RPMI7951 (cell line): ENCODE measurements around the gene TMEM273. TPM values are rescaled to one million over a fixed set of nuclear protein-coding genes. Genes with fewer than 3 reads are reported as not detected.

ENCODE experiments used
- DNase-seq: peaks from one replicate; pipeline ENCODE4 v3.0.0-alpha.2; 2012; ENCODE audit warnings: low read depth
- total RNA-seq: library from RNA; depleted of rRNA; stranded (reverse); fragments of >200 nt; shearing (Covaris generic); gene quantifications from 2 replicates; pipeline ENCODE4 v1.2.3, GENCODE V29; 2014

The TMEM273 gene
- total RNA-seq, 1 experiment from 2014 or later = not detected

DNA sequence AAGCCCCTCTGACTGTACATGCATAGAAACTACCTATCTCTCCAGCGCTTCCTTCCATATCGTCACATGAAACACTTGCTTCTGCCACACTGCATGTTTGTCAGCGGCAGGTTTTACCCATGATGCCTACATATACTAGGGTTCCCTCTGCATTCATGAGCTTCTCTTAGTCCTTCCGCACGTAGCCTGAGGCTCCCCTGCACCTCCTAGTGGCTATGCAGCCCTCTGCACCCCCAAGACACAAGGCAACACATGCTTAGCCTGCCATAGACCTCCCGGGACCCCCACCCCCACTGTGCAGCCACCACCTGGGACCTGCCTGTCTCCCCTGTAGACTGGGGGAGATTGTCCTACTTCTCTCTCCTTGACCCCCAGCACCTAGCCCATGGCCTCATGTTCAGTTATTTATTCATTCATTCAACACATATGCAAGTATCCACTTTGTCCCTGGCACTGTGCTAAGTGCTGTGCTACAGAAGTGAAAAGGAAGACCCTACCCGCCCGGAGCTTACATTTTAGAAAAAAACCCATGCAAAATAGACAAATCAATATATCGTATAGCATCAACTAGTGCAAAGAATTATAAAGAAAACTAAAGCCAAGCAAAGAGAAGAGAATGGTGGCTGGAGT, 23.5 kb downstream of the TMEM273 start:
- DNase-seq = no peak

DNA sequence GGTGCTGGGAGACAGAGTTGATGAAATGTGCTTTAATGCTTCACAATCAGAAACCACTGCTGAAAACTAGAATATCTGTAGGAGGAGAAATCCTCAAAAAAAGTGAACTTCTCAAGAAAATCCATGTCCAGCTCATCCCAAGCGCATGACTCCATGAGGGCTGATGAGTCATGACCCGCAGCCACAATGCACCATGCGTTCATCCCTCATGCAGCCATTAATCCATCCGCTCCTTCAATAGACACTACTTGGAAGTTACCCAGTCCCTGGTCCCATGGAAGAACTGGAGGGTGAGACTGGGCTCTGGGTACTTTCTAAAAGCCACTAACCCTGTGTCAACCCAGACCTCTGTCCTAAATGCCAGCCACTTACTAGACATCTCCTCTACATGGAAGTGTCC, 24.4 kb downstream of the TMEM273 start:
- peak; percentile 83 for DNase-seq

DNA sequence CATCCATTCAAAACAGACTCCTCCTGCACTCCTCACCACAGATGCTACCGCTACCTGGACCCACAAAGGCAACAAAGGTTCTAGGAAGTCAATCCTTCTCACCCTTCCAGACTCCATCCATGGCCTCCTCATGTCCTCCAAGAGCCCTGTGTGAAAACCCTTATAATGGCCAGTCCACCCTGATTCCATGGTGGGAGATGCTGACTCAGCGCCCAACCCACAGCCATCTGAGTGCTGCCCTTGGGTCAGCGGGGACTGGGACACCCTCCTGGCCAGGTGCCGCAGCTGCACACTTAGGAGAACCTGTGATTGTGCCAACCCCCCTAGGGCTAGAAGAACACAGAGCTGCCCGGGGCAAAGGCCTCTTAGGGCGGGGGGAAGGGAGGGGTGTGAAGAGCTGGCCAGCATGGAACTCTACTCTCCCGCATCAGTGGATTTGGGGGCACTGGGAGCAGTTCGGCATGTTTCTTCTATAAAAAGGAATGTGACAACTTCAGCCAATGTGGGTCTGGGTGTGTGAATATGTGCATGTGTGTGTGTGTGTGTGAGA, 25.4 kb downstream of the TMEM273 start:
- DNase-seq = no peak

- no peak for DNase-seq
Observed at GRCh38 chr10:49162063-49162462, 26.1 kb downstream of the TMEM273 start.

GRCh38 chr10:49161411-49161997, 26.7 kb downstream of the TMEM273 start:
- DNase-seq = peak; percentile 66

- DNase-seq = no peak
Observed at GRCh38 chr10:49160814-49161213, 27.4 kb downstream of the TMEM273 start.

- no peak for DNase-seq
Observed at GRCh38 chr10:49160110-49160509, 28.1 kb downstream of the TMEM273 start.

DNA sequence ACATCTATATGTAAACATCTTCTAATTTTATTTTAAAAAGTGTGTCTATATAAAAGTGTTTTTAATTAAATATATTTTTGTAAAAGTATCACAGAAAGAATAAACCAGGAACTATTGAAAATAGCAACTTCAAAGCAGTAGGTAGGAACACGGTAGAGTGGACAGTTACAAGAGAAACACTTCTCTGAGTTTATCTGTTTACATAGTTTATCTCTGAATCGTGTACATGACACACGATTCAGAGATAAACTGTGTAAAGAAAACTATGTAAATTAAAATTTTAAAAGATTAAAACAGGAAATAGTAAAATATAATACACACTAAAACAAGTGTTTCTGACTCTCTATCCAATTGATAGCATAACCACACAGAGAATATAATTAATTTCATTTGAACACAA, 29.3 kb downstream of the TMEM273 start:
- no peak for DNase-seq

DNA sequence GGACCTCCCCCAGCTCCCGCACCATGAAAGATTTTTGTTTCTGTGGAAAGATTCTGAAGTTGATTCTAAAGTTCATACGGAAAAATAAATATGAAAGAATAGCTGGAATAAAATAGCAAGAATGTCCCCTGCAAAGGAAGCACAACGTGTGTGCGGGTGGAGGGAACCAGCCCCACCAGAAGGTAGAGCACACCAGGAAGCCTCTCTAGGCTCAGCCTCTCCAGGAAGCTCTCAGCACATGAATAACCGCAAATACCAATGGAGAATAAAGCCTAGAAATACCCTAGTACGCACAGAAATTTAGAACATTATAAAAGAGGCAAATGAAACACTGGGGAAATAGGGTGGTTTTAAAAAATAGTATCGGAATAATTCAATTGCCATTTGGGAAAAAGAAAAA, 29.8 kb downstream of the TMEM273 start:
- DNase-seq = no peak

GRCh38 chr10:49157229-49157628, 31.0 kb downstream of the TMEM273 start:
- no peak for DNase-seq

DNA sequence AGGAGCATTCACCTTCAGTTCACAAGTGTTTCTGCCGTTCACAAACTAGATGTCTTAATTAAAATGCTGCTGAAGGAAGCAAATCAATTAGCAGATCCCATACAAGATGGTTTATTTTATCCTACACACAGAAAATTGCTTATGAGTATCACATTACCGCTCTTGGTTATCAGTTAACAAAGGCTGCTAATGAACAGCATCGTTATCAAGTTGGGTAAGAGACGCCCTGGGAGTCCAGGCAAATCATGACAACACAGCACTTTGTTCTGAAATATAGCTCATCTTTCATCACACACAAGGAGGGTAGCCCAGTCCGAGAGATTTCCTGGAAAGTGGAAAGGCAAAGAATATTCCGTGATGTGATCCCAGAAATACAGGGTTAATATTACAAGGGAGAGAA, 33.5 kb downstream of the TMEM273 start:
- no peak for DNase-seq

- DNase-seq = peak; percentile 29
Observed at GRCh38 chr10:49153971-49154370, 34.2 kb downstream of the TMEM273 start.

- DNase-seq = no peak
Observed at GRCh38 chr10:49153115-49153514, 35.1 kb downstream of the TMEM273 start.

DNA sequence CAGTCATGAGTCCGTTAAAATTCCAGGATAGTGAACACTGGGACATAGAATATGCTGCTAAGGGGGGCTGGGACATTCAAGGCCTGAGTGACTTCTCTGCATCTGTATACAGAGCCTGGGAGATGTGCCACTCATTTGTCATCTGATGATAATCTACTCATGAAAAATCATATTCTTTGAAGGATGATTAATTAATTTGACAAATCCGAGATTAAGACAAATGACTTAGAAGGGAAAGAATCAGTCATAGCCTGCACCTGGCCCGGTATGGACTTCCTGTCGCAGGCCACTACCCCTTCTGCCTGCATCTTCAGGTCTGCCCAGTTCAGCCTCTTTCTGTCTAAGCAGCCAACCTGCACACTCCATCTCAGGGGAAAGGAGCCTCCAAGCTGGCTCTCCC, 35.5 kb downstream of the TMEM273 start:
- DNase-seq = no peak

GRCh38 chr10:49152037-49152436, 36.2 kb downstream of the TMEM273 start:
- no peak for DNase-seq

DNA sequence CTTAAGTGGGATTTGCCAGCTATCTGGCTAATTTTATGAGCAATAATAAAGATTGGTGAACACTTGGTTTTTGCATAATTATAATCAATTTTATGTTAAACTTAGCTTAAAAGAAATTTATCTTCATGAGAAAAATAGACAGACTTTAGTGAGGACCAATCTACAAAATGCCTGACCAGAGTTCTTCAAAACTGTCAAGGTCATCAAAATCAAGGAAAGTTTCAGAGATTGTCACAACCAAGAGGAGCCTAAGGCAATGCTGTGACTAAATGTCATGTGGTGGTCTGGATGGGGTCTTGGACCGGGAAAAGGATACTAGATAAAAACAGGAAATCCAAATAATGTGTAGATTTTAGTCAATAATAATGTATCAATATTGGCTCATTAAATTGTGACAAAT, 36.7 kb downstream of the TMEM273 start:
- no peak for DNase-seq

DNA sequence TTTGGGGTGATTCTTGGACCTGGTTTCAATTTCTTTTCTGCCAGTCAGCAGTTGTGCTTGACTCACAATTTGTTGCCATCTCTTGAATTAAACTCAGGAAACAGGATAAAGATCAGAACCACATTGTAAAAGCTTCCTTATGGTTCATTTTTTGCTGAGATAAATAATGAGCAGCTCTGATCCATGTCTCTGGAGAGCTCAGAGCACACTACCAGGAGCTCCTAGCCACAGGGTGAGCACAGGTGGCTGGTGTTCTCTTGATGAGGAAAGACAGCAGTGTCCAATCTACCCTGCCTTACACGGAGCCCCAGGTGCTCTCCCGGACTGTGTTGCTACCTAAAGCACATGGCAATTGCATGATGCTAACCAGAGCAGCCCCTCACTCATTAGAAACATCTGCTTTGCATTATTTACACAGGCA, 37.2 kb downstream of the TMEM273 start:
- no peak for DNase-seq

DNA sequence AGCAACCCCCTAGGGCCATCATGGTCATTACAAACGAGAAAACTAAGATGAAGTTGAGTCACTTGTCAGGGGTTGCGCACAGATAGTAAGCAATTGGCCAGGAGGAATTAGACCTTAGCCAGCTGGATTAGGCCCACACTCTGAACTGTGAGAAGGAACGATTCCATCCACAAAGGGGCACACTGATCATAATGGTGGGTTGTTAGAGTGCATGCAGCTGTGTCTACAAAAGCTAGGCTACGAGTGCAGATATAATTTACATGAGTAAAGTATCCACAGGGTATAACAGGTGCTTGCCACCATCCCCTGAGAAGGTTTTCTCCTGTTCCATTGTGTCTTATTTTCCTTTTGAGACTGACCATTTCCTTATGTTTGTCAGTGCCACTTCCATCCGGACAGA, 37.8 kb downstream of the TMEM273 start:
- DNase-seq = peak; percentile 33

DNA sequence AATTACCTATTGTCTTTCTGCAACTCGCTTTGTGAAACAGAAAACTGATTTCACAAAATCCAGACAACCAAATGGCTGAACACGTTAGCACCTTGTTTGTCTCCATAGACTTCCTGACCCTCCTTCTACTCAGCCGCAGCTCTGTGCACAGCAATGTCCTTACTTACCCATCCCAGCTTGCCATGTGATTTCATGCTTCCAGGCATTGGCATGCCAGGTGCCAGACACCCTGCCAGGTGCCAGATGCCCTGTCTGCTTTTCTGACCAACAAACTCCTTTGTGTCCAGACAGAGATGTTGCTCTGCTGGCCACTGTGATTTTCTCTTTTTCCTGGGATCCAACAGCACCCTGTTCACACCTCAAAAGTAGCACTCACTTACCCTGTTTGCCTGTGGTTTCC, 38.3 kb downstream of the TMEM273 start:
- DNase-seq = no peak

DNA sequence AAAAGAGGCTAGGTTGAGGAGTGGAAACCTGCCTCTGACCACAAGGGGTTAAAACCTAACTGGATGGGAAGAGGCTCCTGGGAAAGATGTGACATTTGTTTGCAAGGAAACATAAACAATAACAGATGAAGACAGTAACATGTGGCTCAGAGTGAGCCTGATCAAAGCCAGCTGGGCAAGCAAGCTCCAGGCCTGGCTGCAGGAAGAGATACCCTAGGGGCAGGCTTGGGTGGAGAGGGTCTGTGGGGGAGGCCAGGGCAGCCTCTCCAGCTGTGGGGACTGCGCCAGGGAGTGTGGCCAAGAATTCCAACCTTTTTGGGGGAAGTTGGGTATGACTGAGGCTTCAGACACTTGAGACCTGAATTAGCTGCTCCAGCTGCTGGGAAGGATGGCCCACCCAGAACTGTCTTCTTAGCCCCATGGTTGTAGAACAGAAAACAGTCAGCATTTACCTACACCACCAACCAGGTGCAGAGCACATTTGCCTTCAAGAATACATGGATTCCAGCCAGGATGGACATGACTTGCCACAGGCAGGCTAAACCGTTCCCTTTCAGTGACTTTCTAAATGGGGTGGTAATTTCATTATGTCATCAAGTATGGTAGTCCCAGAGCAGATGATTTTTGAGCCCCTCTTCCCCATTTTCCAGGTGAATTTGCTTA, 44.0 kb downstream of the TMEM273 start:
- DNase-seq = peak; percentile 78

DNA sequence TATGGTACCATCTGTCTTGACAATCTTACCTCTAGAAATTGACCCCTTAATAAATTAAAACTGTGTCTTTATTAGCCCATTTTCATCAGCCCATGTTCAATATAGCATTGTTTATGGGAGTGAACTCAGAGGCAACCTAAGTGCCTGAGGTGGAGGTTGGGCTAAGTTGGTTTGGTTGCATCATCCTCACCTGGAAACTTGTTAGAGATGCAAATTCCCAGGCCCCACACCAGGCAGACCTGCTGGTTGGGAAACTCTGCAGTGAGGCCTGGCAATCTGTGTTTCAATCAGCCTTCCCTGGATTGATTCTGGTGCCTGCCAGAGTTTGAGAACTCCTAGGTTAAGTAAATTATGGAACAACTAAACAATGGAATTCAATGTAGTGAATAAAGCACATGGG, 44.9 kb downstream of the TMEM273 start:
- no peak for DNase-seq

DNA sequence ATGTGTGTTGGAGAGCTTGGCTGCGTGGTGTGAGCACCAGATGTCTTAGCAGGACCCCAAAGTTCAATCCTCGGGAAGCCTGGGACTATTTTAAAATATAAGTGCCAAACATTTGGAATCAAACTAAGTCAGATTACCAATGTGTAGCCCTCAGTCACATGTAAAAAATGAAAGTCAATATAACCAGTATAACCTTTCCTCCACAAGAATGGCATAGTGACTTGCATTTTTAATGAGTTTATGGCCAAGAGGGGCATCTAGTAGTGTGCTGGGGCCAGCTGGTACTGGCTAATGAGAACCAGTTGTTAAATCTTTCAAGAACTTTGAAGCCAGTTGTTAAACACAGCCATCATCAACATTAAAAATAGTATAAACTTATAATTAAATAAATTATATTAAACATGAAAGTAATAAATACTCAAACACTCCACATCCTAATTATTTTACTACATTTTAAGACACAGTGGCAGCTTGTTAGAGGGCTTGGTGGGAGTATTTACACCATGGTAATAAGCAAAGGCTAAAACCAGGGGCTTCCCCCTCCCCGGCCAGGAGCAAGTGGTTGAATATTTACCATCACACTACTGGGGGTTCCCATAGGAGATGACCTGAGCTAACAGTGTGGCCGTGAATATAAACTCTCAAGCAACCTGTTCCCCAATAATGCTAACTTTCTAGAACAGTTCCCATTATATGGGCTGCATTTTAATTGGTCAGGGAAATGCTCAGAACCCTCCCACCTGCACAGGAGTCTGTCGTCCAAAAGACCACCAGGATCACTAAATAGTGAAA, 46.5 kb downstream of the TMEM273 start:
- no peak for DNase-seq
